H1 (cell line): ENCODE measurements around the gene KRT80. TPM values are rescaled to one million over a fixed set of nuclear protein-coding genes. Genes with fewer than 3 reads are reported as not detected.

Source experiments
- CTCF ChIA-PET: fragments of 300-600 bp; sonication (Branson Sonifier 250); formaldehyde crosslinking; loops from one replicate; lab custom pipeline; 2021; ENCODE audit not compliant: partially characterized antibody; lab: Charles Lee
- POLR2A ChIA-PET: fragments of 300-600 bp; sonication (Branson Sonifier 250); formaldehyde crosslinking; loops from one replicate; lab custom pipeline; 2021; ENCODE audit warnings: inconsistent platforms; ENCODE audit not compliant: partially characterized antibody; lab: Charles Lee
- DNase-seq, 2 experiments: peaks; one replicate each; pipeline versions ENCODE4 v3.0.0 to v3.0.0-alpha.2; 2010 to 2022; ENCODE audit warnings: low spot score in 2 of 2, low read depth in 1 of 2, mixed read lengths in 1 of 2
- FAIRE-seq: peaks from 2 replicates; lab custom pipeline; 2011; peaks lifted over from hg19 to GRCh38; lab: Jason Lieb, UNC
- H2AFZ ChIP-seq: 2 replicates; pipeline ENCODE4 v1.8.1; 2012; ENCODE audit warnings: low read length, inconsistent platforms
- H2AK5ac ChIP-seq: 2 replicates; pipeline ENCODE4 v1.6.1; 2013; ENCODE audit warnings: low read depth, low read length
- H2BK120ac ChIP-seq: replicated peaks from 2 replicates; pipeline ENCODE3; 2013; ENCODE audit warnings: low read depth, low read length, inconsistent platforms
- H2BK12ac ChIP-seq: 2 replicates; pipeline ENCODE4 v1.6.1; 2013; ENCODE audit warnings: low read depth, low read length
- H2BK15ac ChIP-seq: 2 replicates; pipeline ENCODE4 v1.6.1; 2013; ENCODE audit warnings: low read length
- H2BK20ac ChIP-seq: 2 replicates; pipeline ENCODE4 v1.6.1; 2013; ENCODE audit warnings: low read length
- H2BK5ac ChIP-seq: 2 replicates; pipeline ENCODE4 v1.6.1; 2013; ENCODE audit warnings: low read depth, low read length
- H3K14ac ChIP-seq: 2 replicates; pipeline ENCODE4 v1.6.1; 2013; ENCODE audit warnings: inconsistent platforms; ENCODE audit not compliant: insufficient read length
- H3K18ac ChIP-seq: 2 replicates; pipeline ENCODE4 v1.6.1; 2013; ENCODE audit warnings: low read length; ENCODE audit errors: extremely low read depth
- H3K23ac ChIP-seq: 2 replicates; pipeline ENCODE4 v1.6.1; 2013; ENCODE audit warnings: inconsistent platforms; ENCODE audit not compliant: insufficient read length
- H3K23me2 ChIP-seq: 2 replicates; pipeline ENCODE4 v1.6.1; 2013; ENCODE audit warnings: low read depth, low read length
- H3K27ac ChIP-seq: 2 replicates; pipeline ENCODE4 v1.6.1; 2011; ENCODE audit warnings: low read depth, low read length, inconsistent platforms
- H3K27me3 ChIP-seq, 4 experiments: replicated peaks in 1 of 4; 1 replicate in 1 of 4; 2 replicates in 3 of 4; pipeline versions ENCODE4 v1.6.1 to v1.8.1; 2011 to 2013; ENCODE audit warnings: low read length in 3 of 4, mild to moderate bottlenecking in 3 of 4, inconsistent platforms in 2 of 4, mixed read lengths in 2 of 4, moderate library complexity in 1 of 4; ENCODE audit not compliant: control insufficient read depth in 3 of 4, insufficient read depth in 3 of 4; ENCODE audit errors: extremely low read depth in 1 of 4
- H3K36me3 ChIP-seq, 4 experiments: 2 replicates each; pipeline versions ENCODE4 v1.6.1 to v1.8.1; 2011 to 2013; ENCODE audit warnings: mild to moderate bottlenecking in 4 of 4, low read length in 3 of 4, moderate library complexity in 2 of 4, control low read depth in 1 of 4, inconsistent platforms in 1 of 4; ENCODE audit not compliant: insufficient read depth in 4 of 4, control insufficient read depth in 2 of 4
- H3K4ac ChIP-seq: replicated peaks from 2 replicates; pipeline ENCODE3; 2013; ENCODE audit warnings: low read length, low read depth, mixed read lengths, inconsistent platforms; ENCODE audit not compliant: insufficient read length
- H3K4me1 ChIP-seq, 4 experiments: replicated peaks in 1 of 4; 1 replicate in 1 of 4; 2 replicates in 3 of 4; pipeline versions ENCODE4 v1.6.1 to v1.8.1; 2011 to 2013; ENCODE audit warnings: low read length in 3 of 4, inconsistent platforms in 2 of 4, mixed read lengths in 1 of 4; ENCODE audit not compliant: insufficient read depth in 4 of 4, control insufficient read depth in 3 of 4
- H3K4me2 ChIP-seq, 2 experiments: 2 replicates each; pipeline versions ENCODE4 v1.6.1 to v1.8.1; 2011 to 2013; ENCODE audit warnings: low read depth in 2 of 2, low read length in 2 of 2, control low read depth in 1 of 2, inconsistent platforms in 1 of 2, mild to moderate bottlenecking in 1 of 2; ENCODE audit not compliant: insufficient read depth in 1 of 2
- H3K4me3 ChIP-seq, 4 experiments: fragments of 200-600, 300-600 bp in 1 of 4; sonication (generic), shearing (Covaris generic), sonication (Bioruptor Twin) in 1 of 4; 2 replicates each; pipeline versions ENCODE4 v1.5.1 to v1.8.1; 2011 to 2016; ENCODE audit warnings: low read length in 4 of 4, low read depth in 3 of 4, control low read depth in 2 of 4, inconsistent platforms in 2 of 4, mild to moderate bottlenecking in 2 of 4, mixed read lengths in 1 of 4, moderate library complexity in 1 of 4; ENCODE audit not compliant: insufficient read depth in 2 of 4; ENCODE audit errors: extremely low read depth in 1 of 4
- H3K56ac ChIP-seq: replicated peaks from 2 replicates; pipeline ENCODE3; 2013; ENCODE audit warnings: low read depth, mild to moderate bottlenecking, mixed read lengths, low read length, inconsistent platforms; ENCODE audit not compliant: insufficient read length
- H3K79me1 ChIP-seq: 2 replicates; pipeline ENCODE4 v1.6.1; 2013; ENCODE audit warnings: low read depth, low read length, control low read depth
- H3K79me2 ChIP-seq, 2 experiments: 2 replicates each; pipeline versions ENCODE4 v1.6.1 to v1.8.1; 2012 to 2013; ENCODE audit warnings: low read length in 2 of 2, mild to moderate bottlenecking in 2 of 2, inconsistent platforms in 1 of 2; ENCODE audit not compliant: insufficient read depth in 2 of 2, control insufficient read depth in 1 of 2
- H3K9ac ChIP-seq, 4 experiments: replicated peaks in 1 of 4; 1 replicate in 1 of 4; 2 replicates in 3 of 4; pipeline versions ENCODE4 v1.6.1 to v1.8.1; 2011 to 2013; ENCODE audit warnings: low read depth in 3 of 4, low read length in 3 of 4, control low read depth in 2 of 4, mild to moderate bottlenecking in 2 of 4, moderate library complexity in 2 of 4, inconsistent platforms in 1 of 4; ENCODE audit errors: extremely low read depth in 1 of 4
- H3K9me3 ChIP-seq, 2 experiments: 2 replicates each; pipeline versions ENCODE4 v1.6.1 to v1.8.1; 2012 to 2013; ENCODE audit warnings: mild to moderate bottlenecking in 2 of 2, moderate library complexity in 2 of 2, control low read depth in 1 of 2, inconsistent platforms in 1 of 2, low read depth in 1 of 2, low read length in 1 of 2, mixed read lengths in 1 of 2; ENCODE audit not compliant: insufficient read depth in 2 of 2
- H4K20me1 ChIP-seq, 2 experiments: replicated peaks in 1 of 2; 2 replicates each; pipeline versions ENCODE3 to v1.8.1; 2011 to 2013; ENCODE audit warnings: inconsistent platforms in 2 of 2, low read length in 2 of 2, mild to moderate bottlenecking in 1 of 2; ENCODE audit not compliant: insufficient read depth in 2 of 2, control insufficient read depth in 1 of 2
- H4K5ac ChIP-seq: 2 replicates; pipeline ENCODE4 v1.6.1; 2013; ENCODE audit warnings: low read length, low read depth, mixed read lengths, inconsistent platforms; ENCODE audit not compliant: insufficient read length
- H4K8ac ChIP-seq: 2 replicates; pipeline ENCODE4 v1.8.0; 2013; ENCODE audit warnings: mild to moderate bottlenecking, moderate library complexity, low read length, inconsistent platforms; ENCODE audit not compliant: insufficient read depth; ENCODE audit errors: extremely low read depth
- H4K91ac ChIP-seq: replicated peaks from 2 replicates; pipeline ENCODE3; 2013; ENCODE audit warnings: low read length, mixed read lengths, inconsistent platforms; ENCODE audit not compliant: insufficient read length
- SIX5 ChIP-seq: IDR thresholded peaks from 2 replicates; pipeline ENCODE4 v1.6.1; 2011; ENCODE audit warnings: mild to moderate bottlenecking, low read depth, low read length
- WGBS, 2 experiments: shearing (Covaris generic) in 1 of 2; methylation state at CpG; one replicate each; pipeline versions ENCODE4 v1.1.6 to v1.1.7; 2013 to 2015; ENCODE audit warnings: low lambda C conversion rate in 2 of 2, mixed read lengths in 2 of 2, inconsistent platforms in 1 of 2, low coverage in 1 of 2, missing lambda C conversion rate in 1 of 2; ENCODE audit not compliant: insufficient replicate concordance in 2 of 2, insufficient coverage in 1 of 2, insufficient read length in 1 of 2; ENCODE audit errors: extremely low coverage in 1 of 2, missing lambda C conversion rate in 1 of 2; 5-methylcytosine and 5-hydroxymethylcytosine counted together
- polyA plus RNA-seq, 7 experiments: library from polyadenylated mRNA; depleted of rRNA in 3 of 7; stranded (reverse) in 5 of 7; unstranded in 2 of 7; fragments of >200 nt in 5 of 7; fragments of 200-250 nt in 2 of 7; gene quantifications; 1 replicate in 5 of 7; 2 replicates in 1 of 7; 4 replicates in 1 of 7; pipeline versions ENCODE4 v1.2.1 to v1.2.3, GENCODE V29; 2011 to 2013; ENCODE audit warnings: missing spikeins in 2 of 7, mixed read lengths in 2 of 7
- total RNA-seq: library from RNA; stranded (reverse); fragmentation: NEBNext Ultra II Directional; extraction: Animal tissue kit (Norgen Biotek cat#: 25700); gene quantifications from 2 replicates; pipeline ENCODE4 v1.2.1, GENCODE V29; 2021
- TF ChIP-seq, protein P1 (sequence below): IDR thresholded peaks from 2 replicates; pipeline ENCODE4 v1.6.1; 2012; ENCODE audit warnings: inconsistent platforms

Gene KRT80
- total and polyA plus RNA-seq, 2 of the 8 experiments (the other 6 are each of a cell fraction or from before 2014, with no cell fraction given): 0.05 TPM; not detected in 1

GRCh38 chr12:52228931-52229330 is 37.1 kb upstream of the KRT80 start:
- no peak overlapping the region for H2BK120ac ChIP-seq
- H3K9me3 ChIP-seq: no peaks in the 10 kb centered on the region
- no peak overlapping the region for H4K5ac ChIP-seq
- peaks cover 0 to 21% (median 14%) of the 10 kb centered on the region in 4 experiments; a peak in 6 of 7 replicates for H3K4me1 ChIP-seq
- TF ChIP-seq SIX5: no peak
- TF ChIP-seq, protein P1, sequence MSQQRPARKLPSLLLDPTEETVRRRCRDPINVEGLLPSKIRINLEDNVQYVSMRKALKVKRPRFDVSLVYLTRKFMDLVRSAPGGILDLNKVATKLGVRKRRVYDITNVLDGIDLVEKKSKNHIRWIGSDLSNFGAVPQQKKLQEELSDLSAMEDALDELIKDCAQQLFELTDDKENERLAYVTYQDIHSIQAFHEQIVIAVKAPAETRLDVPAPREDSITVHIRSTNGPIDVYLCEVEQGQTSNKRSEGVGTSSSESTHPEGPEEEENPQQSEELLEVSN: no peak
- TF ChIP-seq, all 59 proteins: peak for 0
- H2AFZ ChIP-seq: no peak overlapping the region
- no peaks in the 10 kb centered on the region for H4K20me1 ChIP-seq
- no peaks in the 10 kb centered on the region; a peak in 1 of 8 replicates for H3K36me3 ChIP-seq
- POLR2A ChIA-PET: no interaction called here
- CTCF ChIA-PET: interaction anchor here (1.2 to 17.6 kb wide), 11 partner anchors 8 to 89 kb away, joined by 3 to 151 read pairs (median 6); no protein-coding TSS in a partner anchor
- H3K27me3 ChIP-seq: peaks cover 0 to 33% (median 21%) of the 10 kb centered on the region in 4 experiments; a peak in 6 of 7 replicates
- H2BK20ac ChIP-seq: no peak overlapping the region
- no peaks in the 10 kb centered on the region for H3K79me1 ChIP-seq
- no peak overlapping the region for H3K27ac ChIP-seq
- no peak overlapping the region for H2BK12ac ChIP-seq
- no peak overlapping the region for H2AK5ac ChIP-seq
- no peak overlapping the region for H3K4me3 ChIP-seq
- no peak overlapping the region for H4K8ac ChIP-seq
- no peak overlapping the region for H4K91ac ChIP-seq
- no peak overlapping the region for H3K56ac ChIP-seq
- H3K23me2 ChIP-seq: peaks cover 8% of the 10 kb centered on the region; the same call in 1 of the 2 replicates
- H3K4ac ChIP-seq: no peak overlapping the region
- H2BK15ac ChIP-seq: no peak overlapping the region
- H3K79me2 ChIP-seq: no peaks in the 10 kb centered on the region
- H2BK5ac ChIP-seq: no peak overlapping the region
- no peak overlapping the region for H3K14ac ChIP-seq
- H3K4me2 ChIP-seq: no peak overlapping the region
- H3K23ac ChIP-seq: no peak overlapping the region
- H3K9ac ChIP-seq: no peak overlapping the region
- no peak overlapping the region for H3K18ac ChIP-seq
- FAIRE-seq: no peak
- 94% methylated on average over 6 of the region's 6 CpGs; no CpG with 5 or more reads in 1 of the 2 experiments for WGBS, 2 experiments
- no peak for DNase-seq
